ENCODE results near the gene KRTAP5-9. TPM values are rescaled to one million over a fixed set of nuclear protein-coding genes. Genes with fewer than 3 reads are reported as not detected.

KRTAP5-9 gene
- total and polyA plus RNA-seq, 10 of the 15 experiments (the other 5 are each of a cell fraction or from before 2014, with no cell fraction given): 0.06 to 0.38 (median 0.19) TPM; not detected in 4

- no peak overlapping the region for H3K4me3 ChIP-seq
- intact Hi-C loops (cut with micrococcal nuclease; ENCODE audit: unreplicated experiment): no loop called here
- peaks cover 41% of the 10 kb centered on the region for H3K4me1 ChIP-seq (ENCODE audit: control insufficient read depth, insufficient read depth, low read length)
- WGBS (ENCODE audit: insufficient coverage, insufficient replicate concordance, low lambda C conversion rate, missing lambda C conversion rate): 76% methylated on average over 7 of the region's 7 CpGs
- ATAC-seq (no peak), DNase-seq (ENCODE audit: low read depth, low spot score) (no peak), FAIRE-seq (no peak)
- no peak overlapping the region for H3K4me2 ChIP-seq (ENCODE audit: control insufficient read depth, insufficient read depth)
- in situ Hi-C loops (cut with MboI): no loop called here
- H3K27ac ChIP-seq (ENCODE audit: control insufficient read depth, insufficient read depth): no peak overlapping the region
- TF ChIP-seq TCF12 (IDR thresholded peaks at IDR 0.05; ENCODE audit: low read depth, low read length): no peak
- no peak for TF ChIP-seq E4F1 (IDR thresholded peaks at IDR 0.05; ENCODE audit: borderline replicate concordance, partially characterized antibody)
- TF ChIP-seq BRCA1 (IDR thresholded peaks at IDR 0.05; ENCODE audit: low read depth, low read length): no peak
- TF ChIP-seq EED (IDR thresholded peaks at IDR 0.05; ENCODE audit: low read depth): no peak
- no peak for TF ChIP-seq NFYB (IDR thresholded peaks at IDR 0.05; ENCODE audit: insufficient read depth, low read depth, low read length)
- no peak for TF ChIP-seq JUND (IDR thresholded peaks at IDR 0.05; ENCODE audit: low read depth, low read length)
- TF ChIP-seq SRF (IDR thresholded peaks at IDR 0.05; ENCODE audit: low read depth in 2 of 2, low read length in 2 of 2): no peak
- no peak for TF ChIP-seq SPI1 (IDR thresholded peaks at IDR 0.05; ENCODE audit: borderline replicate concordance, insufficient read depth, low read depth, low read length)
- TF ChIP-seq ZZZ3 (IDR thresholded peaks at IDR 0.05; ENCODE audit: control insufficient read depth, insufficient read length, low read depth): no peak
- TF ChIP-seq MYB (IDR thresholded peaks at IDR 0.05; ENCODE audit: borderline replicate concordance, low read depth, low read length): no peak
- TF ChIP-seq IKZF1 (conservative IDR thresholded peaks at IDR 0.05): no peak
- TF ChIP-seq, protein P1, sequence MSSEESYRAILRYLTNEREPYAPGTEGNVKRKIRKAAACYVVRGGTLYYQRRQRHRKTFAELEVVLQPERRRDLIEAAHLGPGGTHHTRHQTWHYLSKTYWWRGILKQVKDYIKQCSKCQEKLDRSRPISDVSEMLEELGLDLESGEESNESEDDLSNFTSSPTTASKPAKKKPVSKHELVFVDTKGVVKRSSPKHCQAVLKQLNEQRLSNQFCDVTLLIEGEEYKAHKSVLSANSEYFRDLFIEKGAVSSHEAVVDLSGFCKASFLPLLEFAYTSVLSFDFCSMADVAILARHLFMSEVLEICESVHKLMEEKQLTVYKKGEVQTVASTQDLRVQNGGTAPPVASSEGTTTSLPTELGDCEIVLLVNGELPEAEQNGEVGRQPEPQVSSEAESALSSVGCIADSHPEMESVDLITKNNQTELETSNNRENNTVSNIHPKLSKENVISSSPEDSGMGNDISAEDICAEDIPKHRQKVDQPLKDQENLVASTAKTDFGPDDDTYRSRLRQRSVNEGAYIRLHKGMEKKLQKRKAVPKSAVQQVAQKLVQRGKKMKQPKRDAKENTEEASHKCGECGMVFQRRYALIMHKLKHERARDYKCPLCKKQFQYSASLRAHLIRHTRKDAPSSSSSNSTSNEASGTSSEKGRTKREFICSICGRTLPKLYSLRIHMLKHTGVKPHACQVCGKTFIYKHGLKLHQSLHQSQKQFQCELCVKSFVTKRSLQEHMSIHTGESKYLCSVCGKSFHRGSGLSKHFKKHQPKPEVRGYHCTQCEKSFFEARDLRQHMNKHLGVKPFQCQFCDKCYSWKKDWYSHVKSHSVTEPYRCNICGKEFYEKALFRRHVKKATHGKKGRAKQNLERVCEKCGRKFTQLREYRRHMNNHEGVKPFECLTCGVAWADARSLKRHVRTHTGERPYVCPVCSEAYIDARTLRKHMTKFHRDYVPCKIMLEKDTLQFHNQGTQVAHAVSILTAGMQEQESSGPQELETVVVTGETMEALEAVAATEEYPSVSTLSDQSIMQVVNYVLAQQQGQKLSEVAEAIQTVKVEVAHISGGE (CRISPR knock-in tag; IDR thresholded peaks at IDR 0.05): no peak
- TF ChIP-seq YBX1 (IDR thresholded peaks at IDR 0.05): no peak
- no peaks in the 10 kb centered on the region for H3K36me3 ChIP-seq (ENCODE audit: control insufficient read depth in 2 of 2, insufficient read depth in 2 of 2, low read length in 1 of 2)
- RAD21 ChIA-PET (ENCODE audit: unreplicated experiment): interaction anchor here (1.2 kb wide), 1 partner anchor 9 kb away, joined by 4 read pairs; no protein-coding TSS in a partner anchor
- CTCF ChIA-PET: interaction anchor here (1.3 kb wide), 1 partner anchor 21 kb away, joined by 3 read pairs; no protein-coding TSS in a partner anchor
- SMC1A ChIA-PET (ENCODE audit: uncharacterized antibody, unreplicated experiment): interaction anchor here (0.9 to 1.3 kb wide), 3 partner anchors 8 to 37 kb away, joined by 3 read pairs; no protein-coding TSS in a partner anchor
- H3K27me3 ChIP-seq (replicated peaks in 1 of 2; ENCODE audit: control insufficient read depth in 2 of 2, insufficient read depth in 2 of 2, low read length in 1 of 2): no peaks in the 10 kb centered on the region
- no peak overlapping the region for H3K9ac ChIP-seq (ENCODE audit: control insufficient read depth, insufficient read depth, low read length)
- no peaks in the 10 kb centered on the region for H4K20me1 ChIP-seq (ENCODE audit: control insufficient read depth, insufficient read depth)
- POLR2A ChIA-PET: interaction anchor here (1.3 kb wide), 1 partner anchor 53 kb away, joined by 3 read pairs; no protein-coding TSS in a partner anchor
- no peaks in the 10 kb centered on the region for H3K79me2 ChIP-seq (ENCODE audit: control insufficient read depth, insufficient read depth, low read length)
- peaks cover 38% of the 10 kb centered on the region for H3K9me3 ChIP-seq (replicated peaks; ENCODE audit: control insufficient read depth, insufficient read depth, low read length)
- BruUV-seq (replicated peaks): no TSS peak
- H2AFZ ChIP-seq (ENCODE audit: control insufficient read depth, low read depth, low read length): no peak overlapping the region
Measured at GRCh38 chr11:71542382-71542781, 5.8 kb upstream of the KRTAP5-9 start.

All from GM12878 (cell line).